ENCODE data around the gene DIAPH2. TPM values are rescaled to one million over a fixed set of nuclear protein-coding genes. Genes with fewer than 3 reads are reported as not detected.

Gene DIAPH2
- total RNA-seq, 4 donors from 2014 or later, result 10.3 to 36.6 (median 17.9) TPM

GRCh38 chrX:97057349-97057909, 372.8 kb downstream of the DIAPH2 start:
- Histone ChIP-seq H3K36me3 (no peaks in the 10 kb centered on the region), H3K9me3 (no peaks in the 10 kb centered on the region), H3K4me3 (no peak overlapping the region), H3K27ac (no peak overlapping the region), H3K27me3 (no peaks in the 10 kb centered on the region), H3K4me1 (no peaks in the 10 kb centered on the region)
- no peak for DNase-seq
- intact Hi-C loops (cut with DNase I), result no loop called here
- 51 to 64% methylated on average over 4 of the region's 4 CpGs for WGBS, 2 donors
- TF ChIP-seq CTCF (IDR thresholded peaks at IDR 0.05) (no peak), POLR2A (IDR thresholded peaks at IDR 0.05) (no peak)

GRCh38 chrX:97060020-97060419, 375.4 kb downstream of the DIAPH2 start:
- no peak overlapping the region for H3K27ac ChIP-seq
- no peak overlapping the region for H3K4me3 ChIP-seq
- TF ChIP-seq CTCF (IDR thresholded peaks at IDR 0.05) (no peak), POLR2A (IDR thresholded peaks at IDR 0.05) (no peak)
- WGBS, 2 donors, result 40 to 100% methylated on average over 3 to 4 of the region's 4 CpGs
- intact Hi-C loops (cut with DNase I), result no loop called here
- H3K36me3 ChIP-seq, result no peaks in the 10 kb centered on the region
- no peak for DNase-seq
- H3K9me3 ChIP-seq, result no peaks in the 10 kb centered on the region
- no peaks in the 10 kb centered on the region for H3K4me1 ChIP-seq
- H3K27me3 ChIP-seq, result no peaks in the 10 kb centered on the region

- DNase-seq, result no peak
- intact Hi-C loops (cut with DNase I), result no loop called here
- 79% methylated on average over 5 of the region's 5 CpGs for WGBS, 2 donors
- no peaks in the 10 kb centered on the region for H3K4me1 ChIP-seq
- no peaks in the 10 kb centered on the region for H3K9me3 ChIP-seq
- no peaks in the 10 kb centered on the region for H3K36me3 ChIP-seq
- no peaks in the 10 kb centered on the region for H3K27me3 ChIP-seq
- TF ChIP-seq POLR2A (IDR thresholded peaks at IDR 0.05), result no peak
- TF ChIP-seq CTCF (IDR thresholded peaks at IDR 0.05), result no peak
- no peak overlapping the region for H3K4me3 ChIP-seq
- H3K27ac ChIP-seq, result no peak overlapping the region
These were observed 380.4 kb downstream of the DIAPH2 start for GRCh38 chrX:97065066-97065465.

- Histone ChIP-seq H3K27me3 (no peaks in the 10 kb centered on the region), H3K9me3 (no peaks in the 10 kb centered on the region), H3K36me3 (no peaks in the 10 kb centered on the region), H3K4me3 (no peak overlapping the region), H3K4me1 (no peaks in the 10 kb centered on the region), H3K27ac (no peak overlapping the region)
- TF ChIP-seq CTCF (IDR thresholded peaks at IDR 0.05) (no peak), POLR2A (IDR thresholded peaks at IDR 0.05) (no peak)
- intact Hi-C loops (cut with DNase I), result no loop called here
- no peak for DNase-seq
These were observed 381.3 kb downstream of the DIAPH2 start for GRCh38 chrX:97065973-97066372.

- intact Hi-C loops (cut with DNase I), result no loop called here
- no peak overlapping the region for H3K4me3 ChIP-seq
- H3K27me3 ChIP-seq, result no peaks in the 10 kb centered on the region
- H3K9me3 ChIP-seq, result no peaks in the 10 kb centered on the region
- no peak for DNase-seq
- TF ChIP-seq POLR2A (IDR thresholded peaks at IDR 0.05) (no peak), CTCF (IDR thresholded peaks at IDR 0.05) (no peak)
- H3K36me3 ChIP-seq, result no peaks in the 10 kb centered on the region
- H3K27ac ChIP-seq, result no peak overlapping the region
- WGBS, 2 donors, result 66 to 67% methylated on average over 3 of the region's 3 CpGs
- no peaks in the 10 kb centered on the region for H3K4me1 ChIP-seq
These were observed 381.7 kb downstream of the DIAPH2 start for GRCh38 chrX:97066381-97066780.

All from esophagus squamous epithelium (tissue), 5 donors.